Adrenal gland (tissue), 5 donors: Measurements from ENCODE around the gene FUT8.

ENCODE experiments used
- POLR2A ChIP-seq, 2 donors: fragments of 450-650 bp; IDR thresholded peaks; one replicate each; pipeline ENCODE4 v1.6.1; 2017; ENCODE audit warnings: antibody characterized with exemption in 2 of 2, mild to moderate bottlenecking in 2 of 2, moderate library complexity in 1 of 2
- TF ChIP-seq, protein P1 (sequence below), 6 experiments: fragments of 450-650 bp in 4 of 6; fragments of 200-600 bp in 2 of 6; sonication (generic) in 1 of 6; IDR thresholded peaks; 1 replicate in 5 of 6; 2 replicates in 1 of 6; pipeline versions ENCODE4 v1.5.1 to v1.8.0; 2016 to 2021; ENCODE audit warnings: antibody characterized with exemption in 6 of 6, mild to moderate bottlenecking in 2 of 6, moderate library complexity in 1 of 6
- donor health status: DM: no; HTN: no; CAD: no.

DNA sequence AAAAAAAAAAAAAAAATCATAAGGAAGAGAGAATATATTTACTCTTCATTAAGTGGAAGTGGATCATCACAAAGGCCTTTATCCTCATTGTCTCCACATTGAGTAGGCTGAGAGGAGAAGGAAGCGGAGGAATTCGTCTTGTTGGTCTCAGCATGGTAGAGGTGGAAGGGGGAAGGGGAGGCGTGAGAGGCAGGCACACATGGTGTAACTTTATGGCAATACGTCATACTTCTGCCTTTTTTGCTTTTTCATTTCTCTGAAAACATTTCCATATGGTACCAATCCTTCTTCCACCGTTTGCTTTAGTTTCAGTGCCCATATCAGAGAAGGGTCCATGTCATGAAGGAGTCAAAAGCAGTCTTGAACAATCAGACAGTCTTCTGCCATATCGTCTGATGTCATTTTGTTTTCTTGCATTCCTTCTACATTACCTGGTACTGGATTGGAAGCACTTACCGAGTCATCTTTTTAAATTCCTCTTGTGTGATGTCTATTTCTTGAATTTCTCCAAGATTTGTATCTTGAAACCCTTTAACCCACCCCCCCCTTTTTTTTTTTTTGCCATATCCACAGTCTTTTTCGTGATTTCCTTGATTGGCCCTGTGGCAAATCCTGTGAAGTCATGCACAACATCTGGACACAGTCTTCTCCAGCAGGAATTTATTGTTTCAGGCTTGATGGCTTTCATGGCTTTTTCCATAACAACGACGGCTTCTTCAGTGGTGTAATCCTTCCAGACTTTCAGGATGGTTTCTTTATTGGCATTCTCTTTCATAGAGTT lies 8.9 kb downstream of the FUT8 start:
- TF ChIP-seq, protein P1, sequence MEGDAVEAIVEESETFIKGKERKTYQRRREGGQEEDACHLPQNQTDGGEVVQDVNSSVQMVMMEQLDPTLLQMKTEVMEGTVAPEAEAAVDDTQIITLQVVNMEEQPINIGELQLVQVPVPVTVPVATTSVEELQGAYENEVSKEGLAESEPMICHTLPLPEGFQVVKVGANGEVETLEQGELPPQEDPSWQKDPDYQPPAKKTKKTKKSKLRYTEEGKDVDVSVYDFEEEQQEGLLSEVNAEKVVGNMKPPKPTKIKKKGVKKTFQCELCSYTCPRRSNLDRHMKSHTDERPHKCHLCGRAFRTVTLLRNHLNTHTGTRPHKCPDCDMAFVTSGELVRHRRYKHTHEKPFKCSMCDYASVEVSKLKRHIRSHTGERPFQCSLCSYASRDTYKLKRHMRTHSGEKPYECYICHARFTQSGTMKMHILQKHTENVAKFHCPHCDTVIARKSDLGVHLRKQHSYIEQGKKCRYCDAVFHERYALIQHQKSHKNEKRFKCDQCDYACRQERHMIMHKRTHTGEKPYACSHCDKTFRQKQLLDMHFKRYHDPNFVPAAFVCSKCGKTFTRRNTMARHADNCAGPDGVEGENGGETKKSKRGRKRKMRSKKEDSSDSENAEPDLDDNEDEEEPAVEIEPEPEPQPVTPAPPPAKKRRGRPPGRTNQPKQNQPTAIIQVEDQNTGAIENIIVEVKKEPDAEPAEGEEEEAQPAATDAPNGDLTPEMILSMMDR (IDR thresholded peaks at IDR 0.05): no peak
- no peak for TF ChIP-seq POLR2A (IDR thresholded peaks at IDR 0.05)
